CD4-positive, alpha-beta T cell treated with Interleukin-15 for 4 hours (primary cell): ENCODE measurements around the gene IRF9.

Experiments
- DNase-seq: peaks from one replicate; pipeline ENCODE4 v3.0.0-alpha.2; 2020; ENCODE audit warnings: low spot score

Gene IRF9, protein sequence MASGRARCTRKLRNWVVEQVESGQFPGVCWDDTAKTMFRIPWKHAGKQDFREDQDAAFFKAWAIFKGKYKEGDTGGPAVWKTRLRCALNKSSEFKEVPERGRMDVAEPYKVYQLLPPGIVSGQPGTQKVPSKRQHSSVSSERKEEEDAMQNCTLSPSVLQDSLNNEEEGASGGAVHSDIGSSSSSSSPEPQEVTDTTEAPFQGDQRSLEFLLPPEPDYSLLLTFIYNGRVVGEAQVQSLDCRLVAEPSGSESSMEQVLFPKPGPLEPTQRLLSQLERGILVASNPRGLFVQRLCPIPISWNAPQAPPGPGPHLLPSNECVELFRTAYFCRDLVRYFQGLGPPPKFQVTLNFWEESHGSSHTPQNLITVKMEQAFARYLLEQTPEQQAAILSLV

DNA sequence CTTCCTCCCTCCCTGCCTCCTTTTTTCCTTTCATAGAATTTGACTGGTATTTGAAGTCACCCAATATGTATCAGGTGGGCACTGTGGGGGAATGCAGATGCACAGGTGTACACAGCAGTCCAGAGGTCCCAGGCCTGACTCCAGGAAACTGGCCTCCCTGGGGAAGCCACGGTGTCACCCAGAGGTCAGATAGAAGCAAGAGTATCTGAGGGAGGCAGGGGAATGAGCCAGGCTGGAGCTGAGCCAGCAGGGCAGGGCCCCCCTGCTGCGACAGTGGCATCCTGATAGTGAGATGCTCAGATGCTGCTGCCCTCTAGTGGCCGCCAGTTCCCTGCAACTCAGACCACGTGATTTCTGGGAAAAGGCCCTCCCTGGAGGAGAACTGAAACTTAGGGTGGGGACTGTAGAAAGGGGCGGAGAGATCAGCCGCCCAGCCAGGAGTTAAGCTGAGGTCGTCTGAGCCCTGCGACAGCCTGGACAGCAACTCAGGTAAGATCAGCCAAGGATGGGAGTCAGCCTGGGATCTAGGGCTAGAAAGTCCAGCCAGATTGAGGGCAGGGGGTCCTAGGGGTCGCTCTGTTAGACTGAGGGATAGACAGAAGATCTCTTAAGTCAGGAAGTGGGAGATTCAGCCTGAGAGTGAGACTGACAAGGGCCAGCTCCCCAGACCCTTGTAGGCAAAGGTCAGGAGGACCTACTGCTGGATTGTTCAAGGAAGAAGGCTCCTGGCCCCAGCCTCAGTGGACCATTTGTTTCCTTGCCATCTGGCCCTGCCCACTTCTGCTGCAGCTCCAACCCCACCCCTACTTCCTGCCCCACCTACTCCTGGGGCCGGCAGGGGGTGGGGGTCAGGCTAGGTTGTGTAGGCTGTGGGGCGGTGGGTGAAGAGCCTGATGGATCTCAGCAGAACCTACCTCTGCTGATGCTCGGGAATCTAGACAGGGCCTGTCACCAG is at the start of gene IRF9:
Gene IRF9 (plus strand): TSS at position 416 of the 955 bp plus-strand sequence. CDS start 880 bp downstream, outside the sequence.
- DNase-seq = peak; percentile 99

DNA sequence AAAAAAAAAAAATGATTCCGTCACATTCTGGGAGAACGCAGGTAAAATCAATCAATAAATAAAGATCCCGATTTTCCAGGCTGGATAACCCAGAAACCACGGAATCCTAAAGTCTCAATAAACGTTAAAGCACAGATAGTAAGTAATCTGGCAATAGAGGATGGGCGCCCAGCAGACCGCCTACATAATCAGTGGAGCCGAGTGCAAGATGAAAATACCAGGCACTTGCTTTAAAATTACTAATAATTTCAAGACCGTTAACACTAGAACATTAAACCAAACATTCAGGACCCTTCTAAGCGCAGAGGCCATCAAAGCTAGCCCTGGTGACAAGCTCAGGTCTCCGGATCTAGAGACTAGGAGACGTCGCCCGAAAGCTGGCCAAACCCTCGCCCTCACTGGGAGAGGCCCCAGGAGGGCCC is 47.7 kb upstream of the IRF9 start:
- DNase-seq = no peak

DNA sequence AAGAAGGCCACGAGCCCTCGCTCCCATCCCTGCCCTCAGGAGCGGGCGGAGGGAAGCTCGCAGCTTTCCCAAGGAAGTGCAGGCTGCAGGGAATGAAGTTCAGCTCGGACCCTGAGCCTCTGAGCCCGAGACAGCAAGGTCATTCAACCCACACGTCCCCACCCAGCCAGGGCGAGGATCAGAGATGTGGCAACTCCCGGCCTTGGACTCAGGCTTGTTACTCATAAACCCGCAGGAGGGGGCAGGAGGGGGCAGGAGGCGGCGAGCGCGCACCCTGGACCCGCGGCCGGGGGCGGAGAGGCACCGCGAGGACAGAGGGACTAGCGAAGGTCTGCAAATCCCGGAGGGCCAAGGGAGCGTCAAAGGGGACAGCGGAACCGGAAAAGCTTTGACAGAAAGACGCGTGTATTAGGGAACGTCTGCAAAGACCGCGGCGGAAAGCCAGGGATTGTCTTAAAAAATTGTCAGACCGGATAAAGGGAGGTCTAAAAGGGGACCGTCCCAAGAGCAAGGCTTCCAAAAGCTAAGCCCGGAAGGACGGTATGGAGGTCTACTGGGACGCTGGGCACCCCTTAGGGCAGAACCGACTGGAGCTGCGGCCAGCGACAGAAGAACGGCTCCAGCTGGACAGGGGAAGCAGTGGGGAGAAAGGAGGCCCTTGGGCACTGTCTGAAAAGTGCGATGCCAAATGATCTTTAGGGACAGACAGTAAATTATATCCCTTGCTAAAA is 47.1 kb upstream of the IRF9 start:
- peak; percentile 80 for DNase-seq

DNA sequence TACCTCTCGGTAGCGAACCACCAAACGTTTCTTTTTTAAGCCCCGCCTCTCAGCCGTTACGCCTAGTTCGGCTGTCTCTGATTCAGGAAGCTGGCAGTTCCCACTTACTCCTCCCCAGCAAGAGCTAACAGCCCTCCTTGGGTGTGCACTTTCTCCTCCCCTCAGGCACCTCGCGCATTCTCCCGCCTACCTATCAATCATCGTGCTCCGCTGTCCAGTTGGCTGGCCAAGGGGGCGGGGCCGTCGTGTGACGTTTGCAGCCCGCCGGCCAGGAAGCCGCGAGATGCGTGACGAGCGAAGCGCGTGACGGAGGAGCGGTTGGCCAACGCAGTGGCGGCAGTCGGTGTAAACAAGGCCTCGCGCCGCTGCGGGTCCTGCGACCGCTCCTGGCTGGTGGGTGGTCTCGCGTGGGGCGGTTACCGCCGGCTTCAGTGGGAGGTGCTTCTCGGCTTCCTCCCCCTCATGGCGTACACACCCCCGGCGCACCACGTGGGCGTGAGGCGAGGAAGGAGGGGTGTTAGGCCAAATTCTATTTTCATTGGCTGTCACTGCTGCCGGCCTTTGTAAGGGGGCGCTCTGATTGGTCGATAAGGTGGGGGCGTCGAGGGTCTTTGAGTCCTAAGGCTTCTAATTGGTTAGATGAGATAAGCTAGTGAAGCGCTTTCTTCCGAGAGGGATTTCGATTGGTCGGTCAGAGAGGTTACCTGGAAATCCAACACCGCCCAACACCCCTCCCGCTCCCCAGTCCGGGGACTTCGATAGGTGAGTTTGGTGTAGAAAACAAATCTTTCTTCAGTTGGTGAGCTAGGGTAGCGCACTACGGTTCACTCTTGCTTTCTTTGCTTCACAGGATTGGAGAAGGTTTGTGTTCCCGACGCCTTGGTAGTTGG is 46.3 kb upstream of the IRF9 start, which contains the start of the genes DCAF11 and NRL:
Gene DCAF11 (plus strand): TSS at position 246 of the 890 bp plus-strand sequence. CDS start 818 bp downstream, outside the sequence.
Gene NRL (minus strand): TSS at position 418 of the 890 bp plus-strand sequence. CDS start 32,101 bp downstream, outside the sequence.
- DNase-seq = peak; percentile 99

DNA sequence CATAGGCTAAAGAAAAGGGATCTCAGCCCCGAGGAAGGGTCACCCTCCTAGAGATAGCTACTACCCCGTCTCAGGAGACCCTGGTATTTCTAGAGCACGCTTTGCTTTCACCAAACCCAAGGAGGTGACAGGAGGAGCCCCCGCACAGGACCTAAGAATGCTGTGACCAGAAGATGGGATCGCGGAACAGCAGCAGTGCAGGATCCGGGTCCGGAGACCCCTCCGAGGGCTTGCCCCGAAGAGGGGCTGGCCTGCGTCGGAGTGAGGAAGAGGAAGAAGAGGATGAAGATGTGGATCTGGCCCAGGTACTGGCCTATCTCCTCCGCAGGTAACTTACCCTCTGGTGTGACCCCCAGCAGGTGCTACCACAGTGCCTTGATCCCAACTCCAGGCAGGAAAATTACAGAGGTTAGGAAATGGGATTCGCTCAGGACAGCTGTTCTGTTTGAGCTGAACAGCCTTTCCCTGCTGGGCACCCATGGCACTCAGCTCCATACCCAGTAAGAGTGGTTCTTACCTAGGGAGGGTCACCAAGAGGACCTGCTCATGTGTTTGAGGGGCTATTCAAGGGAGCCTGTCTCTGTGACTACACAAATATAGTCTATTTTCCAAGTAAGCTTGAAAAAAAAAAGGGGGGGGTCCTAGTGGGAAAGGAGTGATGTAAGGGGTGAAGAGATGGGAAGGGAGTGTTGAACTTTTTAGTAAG is 45.5 kb upstream of the IRF9 start:
- no peak for DNase-seq

DNA sequence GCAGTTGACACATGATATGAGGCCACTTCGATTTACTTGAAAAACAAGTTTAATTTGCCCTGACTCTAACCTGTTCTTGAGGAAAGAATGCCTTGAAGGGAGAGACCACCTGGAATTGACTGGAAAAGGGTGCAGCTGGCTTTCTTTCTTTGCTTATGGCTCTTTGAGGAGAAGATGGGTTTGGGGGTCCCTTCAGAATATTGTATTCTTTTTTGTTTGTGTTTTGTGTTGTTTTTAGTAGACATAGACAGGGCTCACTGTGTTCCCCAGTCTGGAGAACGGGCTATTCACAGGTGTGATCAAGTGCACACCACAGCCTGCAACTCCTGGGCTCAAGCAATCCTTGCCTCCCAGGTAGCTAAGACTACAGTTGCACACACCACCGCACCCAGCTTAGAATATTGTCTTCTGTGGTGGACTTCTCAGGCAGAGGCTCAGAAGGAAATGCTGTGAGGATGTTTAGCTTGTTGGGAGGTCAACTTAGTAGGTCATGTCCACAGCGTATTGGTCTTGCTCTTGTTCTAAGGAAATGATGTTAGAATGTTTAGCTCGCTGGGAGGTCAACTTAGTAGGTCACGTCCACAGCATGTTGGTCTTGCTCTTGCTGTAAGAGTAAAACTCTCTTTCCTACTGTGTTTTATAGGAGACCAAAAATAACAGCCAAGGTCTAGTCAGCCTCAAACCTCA is 44.8 kb upstream of the IRF9 start:
- DNase-seq = no peak

DNA sequence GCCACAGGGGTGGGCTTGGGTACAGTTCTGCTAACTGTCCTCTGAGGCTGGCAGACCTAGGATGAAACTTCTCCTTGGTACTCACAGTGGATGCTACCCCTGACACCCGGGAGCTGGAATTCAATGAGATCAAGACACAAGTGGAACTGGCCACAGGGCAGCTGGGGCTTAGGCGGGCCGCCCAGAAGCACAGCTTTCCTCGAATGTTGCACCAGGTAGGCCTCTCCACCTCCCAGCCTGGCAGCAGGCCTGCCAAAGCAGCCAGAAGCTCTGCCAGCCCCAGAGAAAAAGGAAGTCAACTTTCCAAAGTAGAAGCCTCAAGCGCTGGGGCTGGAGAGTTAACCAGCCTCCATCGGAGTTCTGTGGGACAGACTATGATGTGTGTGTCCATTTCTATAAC is 43.9 kb upstream of the IRF9 start:
- no peak for DNase-seq

DNA sequence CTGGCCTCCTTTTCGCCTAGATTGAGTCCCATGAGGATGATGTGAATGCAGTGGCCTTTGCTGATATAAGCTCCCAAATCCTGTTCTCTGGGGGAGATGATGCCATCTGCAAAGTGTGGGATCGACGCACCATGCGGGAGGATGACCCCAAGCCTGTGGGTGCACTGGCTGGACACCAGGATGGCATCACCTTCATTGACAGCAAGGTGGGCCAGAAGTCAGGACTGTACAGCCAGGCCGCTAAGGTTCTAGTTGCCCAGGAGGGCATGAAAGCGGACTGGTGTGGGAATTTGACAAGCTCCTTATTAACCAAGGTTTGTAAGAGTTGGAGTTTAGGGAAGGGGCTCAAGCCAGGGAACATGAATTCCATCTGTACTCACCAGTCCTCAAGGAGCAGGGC is 41.4 kb upstream of the IRF9 start:
- no peak for DNase-seq

DNA sequence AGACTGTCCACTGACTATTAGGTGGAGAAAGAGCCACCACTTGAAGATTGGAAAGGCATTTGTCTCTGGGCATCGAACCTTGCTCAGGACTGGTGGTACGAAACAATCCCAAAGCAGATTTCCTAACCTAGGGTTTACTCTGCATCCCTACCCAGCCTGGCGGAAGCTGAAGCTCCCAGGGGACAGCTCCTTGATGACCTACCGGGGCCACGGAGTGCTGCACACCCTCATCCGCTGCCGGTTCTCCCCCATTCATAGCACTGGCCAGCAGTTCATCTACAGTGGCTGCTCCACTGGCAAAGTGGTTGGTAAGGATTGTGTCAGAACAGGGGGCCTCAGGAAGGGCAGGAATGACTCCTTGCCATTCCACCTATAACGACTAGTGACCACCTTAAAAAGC is 39.9 kb upstream of the IRF9 start:
- DNase-seq = no peak

DNA sequence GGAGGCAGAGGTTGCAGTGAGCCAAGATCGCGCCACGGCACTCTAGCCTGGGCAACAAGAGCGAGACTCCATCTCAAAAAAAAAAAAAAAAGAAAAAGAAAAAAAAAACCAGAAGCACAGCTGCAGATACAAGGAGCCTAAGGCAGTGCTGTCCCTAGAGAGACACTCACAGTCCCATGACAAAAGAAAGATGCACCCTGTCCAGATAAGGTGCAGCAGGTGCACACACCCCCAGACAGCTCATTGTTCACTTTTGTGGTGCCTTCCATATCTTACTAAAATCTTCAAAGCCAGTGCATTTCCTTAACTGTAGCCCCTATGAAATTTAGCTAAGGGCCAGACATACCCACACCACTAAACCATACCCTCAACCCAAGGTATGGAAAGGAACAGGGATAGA is 38.6 kb upstream of the IRF9 start:
- DNase-seq = no peak

DNA sequence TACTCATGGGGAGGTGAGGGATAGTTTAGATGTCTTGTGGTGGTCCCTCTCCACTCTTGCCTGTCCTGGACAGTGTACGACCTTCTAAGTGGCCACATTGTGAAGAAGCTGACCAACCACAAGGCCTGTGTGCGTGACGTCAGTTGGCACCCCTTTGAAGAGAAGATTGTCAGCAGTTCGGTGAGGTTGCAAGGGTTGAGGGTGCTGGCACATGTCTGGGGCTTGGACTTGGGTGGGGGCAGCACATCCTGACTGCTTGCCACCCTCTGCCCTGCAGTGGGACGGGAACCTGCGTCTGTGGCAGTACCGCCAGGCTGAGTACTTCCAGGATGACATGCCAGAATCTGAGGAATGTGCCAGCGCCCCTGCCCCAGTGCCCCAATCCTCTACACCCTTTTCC is 38.2 kb upstream of the IRF9 start:
- DNase-seq = no peak

DNA sequence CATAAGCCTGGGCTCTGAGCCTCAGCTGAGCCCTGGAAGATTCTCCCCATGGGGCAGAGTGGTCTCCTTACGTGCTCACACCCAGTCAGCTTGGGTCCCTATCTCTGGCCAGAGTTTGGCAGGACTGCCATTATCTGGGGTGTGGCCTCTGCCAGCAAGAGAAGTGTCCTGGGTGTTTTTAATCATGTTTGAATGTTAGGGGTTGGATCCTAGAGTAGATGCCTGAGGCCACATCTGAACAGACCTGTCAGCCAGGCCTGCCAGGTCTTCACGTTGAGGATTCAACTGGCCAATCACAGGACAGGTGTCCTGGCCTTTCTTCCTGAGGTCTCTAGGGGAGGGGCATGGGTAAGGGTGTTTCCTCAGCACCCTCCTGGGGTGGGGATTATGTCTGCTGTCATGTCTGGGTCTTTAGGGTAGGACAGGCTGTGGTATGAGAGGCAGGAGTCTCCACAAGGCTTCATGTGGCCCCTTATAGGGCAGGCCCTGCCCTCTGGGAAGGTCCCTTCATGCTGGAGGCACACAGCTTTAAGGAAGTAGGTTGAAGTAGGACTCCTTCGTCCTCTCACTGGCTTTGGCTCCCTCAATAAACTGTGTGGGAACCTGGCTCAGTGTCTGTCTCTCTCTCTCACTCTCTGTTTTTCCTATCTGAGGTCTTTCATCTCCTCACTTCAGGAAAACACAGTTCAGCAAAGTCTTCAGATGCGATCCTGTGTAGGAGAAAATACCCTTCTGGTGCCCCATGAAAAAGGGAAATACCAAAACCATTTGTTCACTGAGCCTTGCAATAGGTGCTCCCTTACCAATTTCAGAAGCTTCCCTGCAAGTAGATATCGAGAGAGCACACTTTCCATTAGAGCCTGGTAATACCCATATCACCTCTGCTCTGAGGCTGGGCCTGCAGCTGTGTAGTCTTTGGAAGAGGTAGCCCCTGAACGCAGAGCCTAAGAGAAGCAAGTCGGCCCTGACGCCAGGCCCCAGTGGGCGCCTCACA is 37.3 kb upstream of the IRF9 start:
- DNase-seq = no peak

DNA sequence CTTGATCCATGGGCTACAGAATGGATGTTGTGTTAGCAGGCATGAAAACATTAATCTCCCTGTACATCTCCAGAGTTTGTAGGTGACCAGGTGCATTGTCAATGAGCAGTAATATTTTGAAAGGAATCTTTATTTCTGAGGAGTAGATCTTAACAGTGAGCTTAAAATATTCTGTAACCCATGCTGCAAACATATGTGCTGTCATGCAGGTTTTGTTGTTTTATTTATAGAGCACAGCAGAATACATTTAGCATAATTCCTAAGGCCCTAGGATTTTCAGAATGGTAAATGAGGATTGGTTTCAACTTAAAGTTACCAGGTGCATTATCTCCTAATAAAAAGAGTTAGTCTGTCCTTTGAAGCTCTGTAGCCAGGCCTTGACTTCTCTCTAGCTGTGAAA is 34.1 kb upstream of the IRF9 start:
- no peak for DNase-seq

DNA sequence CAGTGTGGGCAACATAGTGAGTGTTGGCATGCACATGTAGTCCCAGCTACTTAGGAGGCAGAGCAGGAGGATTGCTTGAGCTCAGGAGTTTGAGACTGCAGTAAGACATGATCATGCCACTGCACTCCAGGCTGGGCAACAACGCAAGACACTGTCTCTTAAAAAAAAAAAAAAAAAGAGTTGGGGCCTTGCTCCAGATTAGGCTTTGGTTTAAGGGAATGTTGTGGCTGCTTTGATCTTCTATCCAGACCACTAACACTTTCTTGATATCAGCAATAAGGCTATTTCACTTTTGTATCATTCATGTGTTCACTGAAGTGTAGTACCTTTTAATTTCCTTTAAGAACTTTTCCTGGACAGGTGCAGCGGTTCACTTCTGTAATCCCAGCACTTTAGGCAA is 33.4 kb upstream of the IRF9 start:
- no peak for DNase-seq

DNA sequence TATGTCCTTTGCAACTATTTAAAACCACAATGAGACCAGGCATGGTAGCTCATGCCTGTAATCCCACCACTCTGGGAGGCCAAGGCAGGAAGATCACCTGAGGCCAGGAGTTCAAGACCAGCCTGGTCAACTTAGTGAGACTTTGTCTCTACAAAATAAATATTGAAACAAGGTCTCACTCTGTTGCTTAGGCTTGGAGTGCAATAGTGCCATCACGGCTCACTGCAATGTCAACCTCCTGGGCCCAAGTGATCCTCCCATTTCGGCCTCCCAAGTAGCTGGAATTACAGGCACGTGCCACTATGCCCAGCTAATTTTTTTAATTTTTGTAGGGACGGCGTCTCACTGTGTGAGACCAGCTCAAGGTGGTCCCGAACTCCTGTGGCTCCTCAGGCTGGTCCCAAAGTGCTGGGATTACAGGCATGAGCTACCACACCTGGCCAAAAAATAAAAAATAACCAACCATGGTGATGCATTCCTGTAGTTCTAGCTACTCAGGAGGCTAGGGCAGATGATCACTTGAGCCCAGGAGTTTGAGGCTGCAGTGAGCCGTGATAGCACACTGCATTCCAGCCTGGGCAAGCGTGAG is 31.6 kb upstream of the IRF9 start:
- DNase-seq = no peak

DNA sequence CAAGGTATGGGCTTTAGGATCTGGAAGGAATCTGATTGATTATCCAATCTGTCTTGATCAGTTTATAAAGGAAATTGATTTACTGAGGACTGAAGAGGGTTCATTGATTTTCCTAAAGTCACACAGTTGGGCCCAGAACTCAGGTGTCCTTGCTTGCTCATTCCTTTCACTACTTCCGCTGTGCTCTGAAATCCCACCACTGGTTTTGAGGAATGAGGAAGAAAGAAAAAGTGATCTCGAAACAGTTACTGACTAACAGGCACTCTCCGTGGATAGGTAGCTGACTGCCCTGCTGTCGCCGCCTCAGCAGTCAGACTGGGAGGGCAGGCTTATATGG is 30.7 kb upstream of the IRF9 start, which contains the start of gene FITM1:
Gene FITM1 (plus strand): TSS at position 280 of the 337 bp plus-strand sequence. CDS start 905 bp downstream, outside the sequence.
- DNase-seq = no peak

DNA sequence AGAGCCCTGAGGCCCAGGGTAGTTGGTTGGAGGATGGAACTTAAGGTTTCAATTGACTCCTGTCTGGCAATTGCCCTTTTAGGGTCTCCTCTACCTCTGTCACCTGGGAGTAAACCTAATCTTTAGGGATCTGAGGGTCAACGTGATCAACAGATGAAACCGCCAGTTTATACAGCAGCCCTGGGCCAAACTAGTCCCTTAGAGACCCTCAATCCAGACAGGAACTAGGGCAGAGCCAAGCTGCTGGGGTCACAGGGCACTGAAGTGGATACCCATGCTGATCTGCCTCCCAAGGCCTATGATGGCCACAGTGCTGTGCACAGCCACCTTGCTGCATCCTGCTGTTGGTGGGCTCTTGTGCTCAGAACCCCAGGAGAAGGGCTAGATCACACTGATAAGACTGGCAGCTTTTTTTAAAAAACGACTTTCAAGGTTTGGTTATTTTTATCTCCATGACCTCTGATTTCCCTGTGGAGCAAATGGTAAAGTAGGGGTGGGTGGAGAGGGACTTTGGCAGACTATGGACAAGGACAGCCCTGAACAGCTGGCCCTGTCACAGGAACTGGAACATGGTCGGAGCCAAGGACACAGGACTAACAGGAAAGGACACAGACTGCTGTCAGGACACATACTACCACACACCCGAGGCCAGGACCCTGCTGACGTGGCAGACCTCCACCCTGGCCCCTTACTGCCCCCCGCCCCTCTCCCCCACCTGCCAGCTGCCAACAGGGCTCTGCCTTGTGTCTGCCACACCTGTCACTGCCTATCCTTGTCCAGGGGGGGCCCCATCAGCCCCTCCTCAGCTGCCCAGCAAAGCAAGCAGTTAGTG is 30.1 kb upstream of the IRF9 start:
- DNase-seq = no peak
